GM19468 (cell line): ENCODE measurements around the gene IL18BP.

Experiments used
- ATAC-seq: cut with Tn5 transposase; IDR thresholded peaks from one replicate; pipeline ENCODE4 v1.9.1; 2021; ENCODE audit warnings: mild to moderate bottlenecking, moderate library complexity, moderate number of reproducible peaks; ENCODE audit not compliant: unreplicated experiment; ENCODE audit errors: extremely low read depth

The IL18BP gene

GRCh38 chr11:72009156-72009555, 10.4 kb downstream of the IL18BP start:
- ATAC-seq = no peak

GRCh38 chr11:72010529-72011233, 12.0 kb downstream of the IL18BP start:
- ATAC-seq = no peak

GRCh38 chr11:72012091-72012630, 13.5 kb downstream of the IL18BP start:
- no peak for ATAC-seq

- ATAC-seq = no peak
These were observed 14.4 kb downstream of the IL18BP start for GRCh38 chr11:72012897-72013721.

- no peak for ATAC-seq
These were observed 15.3 kb downstream of the IL18BP start for GRCh38 chr11:72013765-72014711.

GRCh38 chr11:72014761-72015320, 16.1 kb downstream of the IL18BP start:
- ATAC-seq = no peak

GRCh38 chr11:72015511-72016061, 16.9 kb downstream of the IL18BP start:
- no peak for ATAC-seq

GRCh38 chr11:72018171-72018570, 19.5 kb downstream of the IL18BP start:
- no peak for ATAC-seq

- no peak for ATAC-seq
These were observed 24.6 kb downstream of the IL18BP start for GRCh38 chr11:72023335-72023734.

GRCh38 chr11:72024069-72024754, 25.5 kb downstream of the IL18BP start:
- no peak for ATAC-seq

- no peak for ATAC-seq
These were observed 27.4 kb downstream of the IL18BP start for GRCh38 chr11:72026090-72026489.

GRCh38 chr11:72030472-72031045, 31.9 kb downstream of the IL18BP start:
- ATAC-seq = no peak

- ATAC-seq = no peak
These were observed 38.0 kb downstream of the IL18BP start for GRCh38 chr11:72036687-72037086.

- no peak for ATAC-seq
These were observed 39.0 kb downstream of the IL18BP start for GRCh38 chr11:72037554-72038311.

GRCh38 chr11:72038491-72038890, 39.8 kb downstream of the IL18BP start:
- ATAC-seq = no peak

- no peak for ATAC-seq
These were observed 40.5 kb downstream of the IL18BP start for GRCh38 chr11:72039031-72039855.

- no peak for ATAC-seq
These were observed 41.2 kb downstream of the IL18BP start for GRCh38 chr11:72039856-72040401.
